Caco-2 (cell line): Measurements from ENCODE around the gene TOMM40L. TPM values are rescaled to one million over a fixed set of nuclear protein-coding genes. Genes with fewer than 3 reads are reported as not detected.
"Not testable (repeated sequence)": the region's sequence is repeated elsewhere in the genome, so short reads cannot be mapped to it uniquely, and the experiment has no call there.

Source experiments
- BruUV-seq: library from RNA; stranded (reverse); fragments of 400-500 nt; replicated peaks from 2 replicates; lab custom pipeline; 2021; lab: Mats Ljungman, UMichigan
- CTCF ChIA-PET: fragments of 300-600 bp; sonication (Branson Sonifier 250); formaldehyde crosslinking; loops from one replicate; lab custom pipeline; 2022; ENCODE audit warnings: antibody characterized with exemption; lab: Charles Lee
- POLR2A ChIA-PET: fragments of 300-600 bp; sonication (Branson Sonifier 250); formaldehyde crosslinking; loops from one replicate; lab custom pipeline; 2022; ENCODE audit warnings: antibody characterized with exemption; lab: Charles Lee
- DNase-seq, 2 experiments: peaks; one replicate each; pipeline versions ENCODE4 v3.0.0 to v3.0.0-alpha.2; 2020 to 2022
- H3K27me3 ChIP-seq: replicated peaks from 2 replicates; pipeline ENCODE4 v1.6.0; 2011; ENCODE audit warnings: low read length; ENCODE audit not compliant: control insufficient read depth, insufficient read depth
- H3K36me3 ChIP-seq: 2 replicates; pipeline ENCODE4 v1.5.1; 2011; ENCODE audit warnings: low read length; ENCODE audit not compliant: control insufficient read depth, insufficient read depth
- H3K4me1 ChIP-seq: fragments of 250-450 bp; sonication (Bioruptor Pico); 2 replicates; pipeline ENCODE4 v1.5.1; 2020; ENCODE audit warnings: mild to moderate bottlenecking
- H3K4me3 ChIP-seq: 2 replicates; pipeline ENCODE4 v1.5.1; 2011; ENCODE audit warnings: low read depth, mild to moderate bottlenecking, control low read depth, low read length
- H3K9me3 ChIP-seq: fragments of 250-450 bp; sonication (Bioruptor Pico); 2 replicates; pipeline ENCODE4 v1.5.1; 2020; ENCODE audit warnings: mild to moderate bottlenecking, moderate library complexity
- H3K27ac Mint-ChIP-seq: one replicate; pipeline ENCODE4 v1.8.0; 2022; ENCODE audit warnings: mixed read lengths; ENCODE audit not compliant: unreplicated experiment
- H3K27me3 Mint-ChIP-seq: one replicate; pipeline ENCODE4 v1.8.0; 2022; ENCODE audit warnings: mixed read lengths; ENCODE audit not compliant: insufficient read depth, unreplicated experiment
- H3K36me3 Mint-ChIP-seq: one replicate; pipeline ENCODE4 v1.8.0; 2022; ENCODE audit warnings: mild to moderate bottlenecking, mixed read lengths; ENCODE audit not compliant: insufficient read depth, unreplicated experiment
- H3K4me1 Mint-ChIP-seq: one replicate; pipeline ENCODE4 v1.8.0; 2022; ENCODE audit warnings: low read depth, mixed read lengths; ENCODE audit not compliant: unreplicated experiment
- H3K4me3 Mint-ChIP-seq: one replicate; pipeline ENCODE4 v1.8.0; 2022; ENCODE audit warnings: mild to moderate bottlenecking, moderate library complexity, mixed read lengths; ENCODE audit not compliant: unreplicated experiment
- H3K9me3 Mint-ChIP-seq: one replicate; pipeline ENCODE4 v1.8.0; 2022; ENCODE audit warnings: mixed read lengths; ENCODE audit not compliant: unreplicated experiment
- intact Hi-C: fragments of 100-400 bp; cut with micrococcal nuclease; formaldehyde crosslinking; loops from one replicate; pipeline ENCODE4 v1.10.0; 2022; ENCODE audit not compliant: unreplicated experiment
- total RNA-seq: library from RNA; stranded (reverse); gene quantifications from 2 replicates; pipeline ENCODE4 v1.2.3, GENCODE V29; 2022
- TF ChIP-seq, protein P1 (sequence below), 2 experiments: fragments of 200-600 bp in 1 of 2; IDR thresholded peaks; 1 replicate in 1 of 2; 2 replicates in 1 of 2; pipeline versions ENCODE4 v1.5.1 to v1.8.0; 2011 to 2022; ENCODE audit warnings: antibody characterized with exemption in 1 of 2, control low read depth in 1 of 2, inconsistent platforms in 1 of 2, low read depth in 1 of 2, low read length in 1 of 2, mild to moderate bottlenecking in 1 of 2, moderate library complexity in 1 of 2; ENCODE audit not compliant: insufficient read depth in 1 of 2, severe bottlenecking in 1 of 2, unreplicated experiment in 1 of 2

Gene TOMM40L
- total RNA-seq, 1 experiment from 2014 or later: 23.1 TPM

DNA sequence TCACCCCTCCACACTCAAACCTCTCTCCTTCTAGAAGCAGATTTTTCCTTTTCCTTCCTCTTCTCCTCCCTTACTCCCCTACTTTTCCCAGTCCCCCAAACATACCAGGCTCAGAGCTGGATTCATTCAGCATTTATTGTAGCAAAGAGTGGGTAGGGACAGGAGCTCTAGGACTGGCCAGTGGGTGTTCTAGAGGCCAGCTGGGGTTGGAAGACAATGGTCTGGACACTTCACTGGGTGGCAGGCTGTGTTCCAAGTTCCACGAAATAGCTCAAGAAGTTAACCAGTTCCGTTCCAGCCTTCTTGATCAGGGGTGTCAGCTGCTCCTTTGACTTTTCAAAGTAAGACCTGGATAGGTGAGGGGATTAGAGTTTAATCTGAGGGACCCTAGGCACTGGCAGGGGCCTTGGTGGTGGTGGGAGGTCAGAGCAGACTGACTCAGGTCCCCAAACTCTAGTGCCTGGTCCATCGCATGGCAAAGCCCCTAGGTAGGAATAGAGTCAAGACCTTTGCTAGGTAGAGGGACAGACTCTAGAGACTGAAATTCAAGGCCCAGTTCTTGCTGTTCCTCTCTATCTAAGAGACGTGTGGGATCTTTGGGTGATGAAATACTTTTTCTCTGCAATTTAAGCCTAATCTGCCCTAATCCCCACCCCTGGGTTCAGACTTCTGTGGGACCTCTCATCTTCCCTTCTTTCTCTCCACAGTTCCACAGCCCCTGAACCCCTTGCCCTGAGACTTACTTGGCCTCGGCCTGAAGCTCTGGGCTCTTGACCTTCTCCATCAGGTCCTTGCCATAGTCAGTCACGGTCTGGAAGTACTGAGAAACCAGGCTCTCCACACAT lies 3.5 kb upstream of the TOMM40L start:
- peak overlapping the region; percentile 99 for H3K4me3 Mint-ChIP-seq
- BruUV-seq: no TSS peak
- H3K36me3 ChIP-seq: peaks cover 2% of the 10 kb centered on the region; the same call in 1 of the 2 replicates
- POLR2A ChIA-PET: interaction anchor here (0.9 kb wide), 1 partner anchor 11 kb away, joined by 4 read pairs; no protein-coding TSS in a partner anchor
- H3K27me3 ChIP-seq: no peaks in the 10 kb centered on the region
- H3K27ac Mint-ChIP-seq: peak overlapping the region; percentile 97
- TF ChIP-seq, protein P1, sequence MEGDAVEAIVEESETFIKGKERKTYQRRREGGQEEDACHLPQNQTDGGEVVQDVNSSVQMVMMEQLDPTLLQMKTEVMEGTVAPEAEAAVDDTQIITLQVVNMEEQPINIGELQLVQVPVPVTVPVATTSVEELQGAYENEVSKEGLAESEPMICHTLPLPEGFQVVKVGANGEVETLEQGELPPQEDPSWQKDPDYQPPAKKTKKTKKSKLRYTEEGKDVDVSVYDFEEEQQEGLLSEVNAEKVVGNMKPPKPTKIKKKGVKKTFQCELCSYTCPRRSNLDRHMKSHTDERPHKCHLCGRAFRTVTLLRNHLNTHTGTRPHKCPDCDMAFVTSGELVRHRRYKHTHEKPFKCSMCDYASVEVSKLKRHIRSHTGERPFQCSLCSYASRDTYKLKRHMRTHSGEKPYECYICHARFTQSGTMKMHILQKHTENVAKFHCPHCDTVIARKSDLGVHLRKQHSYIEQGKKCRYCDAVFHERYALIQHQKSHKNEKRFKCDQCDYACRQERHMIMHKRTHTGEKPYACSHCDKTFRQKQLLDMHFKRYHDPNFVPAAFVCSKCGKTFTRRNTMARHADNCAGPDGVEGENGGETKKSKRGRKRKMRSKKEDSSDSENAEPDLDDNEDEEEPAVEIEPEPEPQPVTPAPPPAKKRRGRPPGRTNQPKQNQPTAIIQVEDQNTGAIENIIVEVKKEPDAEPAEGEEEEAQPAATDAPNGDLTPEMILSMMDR (IDR thresholded peaks at IDR 0.05; ENCODE audit: insufficient read depth in 1 of 2, low read depth in 1 of 2, low read length in 1 of 2, severe bottlenecking in 1 of 2, unreplicated experiment in 1 of 2): no peak
- peak overlapping the region; percentile 31 for H3K4me3 ChIP-seq
- DNase-seq: no peak
- intact Hi-C loops: no loop called here
- H3K4me1 Mint-ChIP-seq: peaks cover 75% of the 10 kb centered on the region
- peaks cover 8% of the 10 kb centered on the region; the same call in 1 of the 2 replicates for H3K9me3 ChIP-seq
- peaks cover 73% of the 10 kb centered on the region for H3K36me3 Mint-ChIP-seq
- CTCF ChIA-PET: interaction anchor here (0.7 to 1.3 kb wide), 2 partner anchors 69 to 834 kb away, joined by 4 to 5 read pairs; no protein-coding TSS in a partner anchor
- H3K27me3 Mint-ChIP-seq: no peaks in the 10 kb centered on the region
- peaks cover 77% of the 10 kb centered on the region for H3K4me1 ChIP-seq
- peaks cover 24% of the 10 kb centered on the region for H3K9me3 Mint-ChIP-seq

DNA sequence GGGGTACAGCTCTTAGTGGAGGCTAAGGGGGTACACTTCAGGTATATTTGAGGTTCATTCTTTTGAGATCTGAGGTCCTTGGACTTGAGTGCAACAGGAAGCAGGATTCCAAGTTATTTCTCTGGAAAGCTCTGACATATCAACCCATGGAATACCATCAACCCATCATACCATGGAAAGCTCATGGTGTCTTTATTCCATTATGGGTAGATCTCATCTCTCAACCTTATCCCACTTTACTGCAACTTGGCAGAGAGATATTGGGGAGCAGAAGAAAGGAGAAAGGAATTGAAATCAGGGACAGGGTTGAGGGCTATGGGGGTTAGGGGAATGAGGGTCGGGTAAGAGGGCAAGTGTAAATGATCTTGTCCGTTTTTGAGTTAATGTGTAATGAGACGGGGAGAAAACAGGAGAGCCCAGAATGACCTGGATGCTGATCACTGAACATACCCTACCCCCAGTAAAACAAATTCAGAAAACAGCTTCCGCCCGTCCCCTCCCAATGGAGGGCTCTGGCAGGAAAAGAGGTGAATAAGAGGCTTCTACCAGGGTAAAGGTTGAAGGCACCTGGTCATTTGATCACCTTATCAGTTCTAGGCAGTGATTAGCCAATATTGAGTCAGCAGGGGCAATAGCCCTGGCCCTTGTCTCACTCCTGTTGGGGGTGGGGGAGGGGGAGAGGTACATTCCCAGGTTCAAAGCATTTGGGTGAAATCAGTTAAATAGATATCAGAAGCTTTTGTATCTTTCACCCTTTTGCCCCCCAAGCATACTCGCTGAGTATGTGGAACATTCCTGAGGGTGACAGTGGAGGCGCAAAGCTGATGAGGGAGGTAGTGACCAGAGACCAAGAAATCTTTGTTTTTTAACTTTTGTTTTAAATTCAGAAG lies 1.8 kb upstream of the TOMM40L start:
- Mint-ChIP-seq H3K27me3 (no peaks in the 10 kb centered on the region), H3K4me1 (peaks cover 61% of the 10 kb centered on the region), H3K27ac (peak overlapping the region; percentile 97), H3K4me3 (peak overlapping the region; percentile 99), H3K36me3 (peaks cover 78% of the 10 kb centered on the region), H3K9me3 (peaks cover 24% of the 10 kb centered on the region)
- intact Hi-C loops: no loop called here
- H3K9me3 ChIP-seq: peaks cover 8% of the 10 kb centered on the region; the same call in 1 of the 2 replicates
- POLR2A ChIA-PET: interaction anchor here (0.8 to 1.6 kb wide), 6 partner anchors 13 to 204 kb away, joined by 4 to 11 read pairs (median 4); partner anchors contain the start of genes NDUFS2 and SDHC
- H3K4me1 ChIP-seq: peaks cover 65% of the 10 kb centered on the region
- H3K4me3 ChIP-seq: peak overlapping the region; percentile 31; the same call in 1 of the 2 replicates
- CTCF ChIA-PET: interaction anchor here (0.6 to 1.9 kb wide), 10 partner anchors 9 to 167 kb away, joined by 3 to 21 read pairs (median 5); partner anchors contain the start of genes FCER1G, NDUFS2 and PPOX
- TF ChIP-seq, protein P1 (IDR thresholded peaks at IDR 0.05; ENCODE audit: insufficient read depth in 1 of 2, low read depth in 1 of 2, low read length in 1 of 2, severe bottlenecking in 1 of 2, unreplicated experiment in 1 of 2): no peak
- no peaks in the 10 kb centered on the region for H3K27me3 ChIP-seq
- peak; percentile 95 to 97 for DNase-seq
- no TSS peak for BruUV-seq
- peaks cover 2% of the 10 kb centered on the region for H3K36me3 ChIP-seq

DNA sequence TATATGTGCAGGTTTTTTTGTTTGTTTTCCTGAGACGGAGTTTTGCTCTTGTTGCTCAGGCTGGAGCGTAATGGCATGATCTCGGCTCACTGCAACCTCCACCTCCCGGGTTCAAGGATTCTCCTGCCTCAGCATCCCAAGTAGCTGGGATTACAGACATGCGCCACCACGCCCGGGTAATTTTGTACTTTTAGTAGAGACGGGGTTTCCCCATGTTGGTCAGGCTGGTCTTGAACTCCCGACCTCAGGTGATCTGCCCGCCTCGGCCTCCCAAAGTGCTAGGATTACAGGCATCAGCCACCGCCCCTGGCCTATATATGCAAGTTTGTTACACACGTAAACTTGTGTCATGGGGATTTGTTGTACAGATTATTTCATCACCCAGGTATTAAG lies 1.2 kb upstream of the TOMM40L start:
- H3K9me3 ChIP-seq: not testable (repeated sequence)
- TSS peak; percentile 88 for BruUV-seq
- peaks cover 59% of the 10 kb centered on the region for H3K4me1 ChIP-seq

More for the DNA sequence above, 1.2 kb upstream of the TOMM40L start:
- not testable (repeated sequence) for H3K27me3 Mint-ChIP-seq, DNase-seq, H3K4me3 ChIP-seq, H3K36me3 ChIP-seq, H3K27me3 ChIP-seq
- H3K4me1 Mint-ChIP-seq: peaks cover 55% of the 10 kb centered on the region
- peaks cover 72% of the 10 kb centered on the region for H3K36me3 Mint-ChIP-seq
- ChIA-PET CTCF (interaction anchor here (0.6 to 1.9 kb wide), 8 partner anchors 16 to 165 kb away, joined by 4 to 21 read pairs (median 6); partner anchors contain the start of genes NDUFS2 and PPOX), POLR2A (interaction anchor here (0.8 to 1.6 kb wide), 5 partner anchors 14 to 89 kb away, joined by 4 to 22 read pairs (median 5); partner anchors contain the start of genes NDUFS2 and SDHC)
- peak overlapping the region; percentile 97 for H3K27ac Mint-ChIP-seq
- intact Hi-C loops: loop anchor here (1.0 kb wide), 4 partner anchors 7 to 90 kb away; partner anchors contain the start of gene SDHC
- H3K9me3 Mint-ChIP-seq: peaks cover 24% of the 10 kb centered on the region
- H3K4me3 Mint-ChIP-seq: peak overlapping the region; percentile 99
